ENCODE results near the gene SHANK1. TPM values are rescaled to one million over a fixed set of nuclear protein-coding genes. Genes with fewer than 3 reads are reported as not detected.
"Not testable (repeated sequence)": the region's sequence is repeated elsewhere in the genome, so short reads cannot be mapped to it uniquely, and the experiment has no call there.

Gene SHANK1
- total RNA-seq, 2 donors from 2014 or later: 0.22 to 0.29 TPM

DNA sequence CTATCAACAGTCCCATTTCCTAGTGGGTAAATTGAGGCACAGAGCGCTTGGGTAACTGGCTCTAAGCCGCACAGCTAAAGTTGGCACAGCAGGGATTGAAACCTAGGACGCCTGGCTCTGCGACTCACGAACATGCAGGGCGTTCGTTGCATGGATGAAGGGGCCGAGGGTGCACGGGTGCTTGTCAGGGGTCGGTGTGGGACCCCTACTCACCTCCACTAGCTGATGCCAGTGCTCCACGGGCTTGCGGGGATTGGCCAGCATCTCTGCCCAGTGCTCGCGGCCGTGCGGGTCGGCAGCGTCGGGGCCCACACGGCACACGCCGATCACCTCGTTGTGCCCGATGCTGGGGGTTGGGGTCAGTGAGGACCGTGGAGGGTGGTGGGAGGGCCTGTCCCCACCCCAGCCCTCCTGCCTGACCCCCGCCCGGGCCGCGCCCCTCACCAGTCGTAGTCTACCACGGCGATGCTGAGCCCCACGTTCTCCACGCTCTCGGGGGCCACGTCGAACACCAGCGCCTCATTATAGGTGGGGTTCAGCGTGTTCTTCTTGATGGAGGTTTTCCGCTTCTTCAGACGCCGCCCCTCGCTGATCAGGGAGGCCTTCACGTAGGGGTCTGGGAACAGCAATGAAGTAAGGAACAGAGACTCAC, 94.5 kb downstream of the SHANK1 start:
- intact Hi-C loops (cut with DNase I): no loop called here
- H3K4me3 ChIP-seq: no peak overlapping the region
- H3K9ac ChIP-seq (ENCODE audit: low read depth in 2 of 2, low read length in 2 of 2): no peak overlapping the region
- no peaks in the 10 kb centered on the region for H3K27me3 ChIP-seq
- DNase-seq: no peak
- no peak overlapping the region for H3K27ac ChIP-seq
- no peaks in the 10 kb centered on the region for H3K9me3 ChIP-seq
- no peaks in the 10 kb centered on the region for H3K36me3 ChIP-seq
- TF ChIP-seq, protein P1, sequence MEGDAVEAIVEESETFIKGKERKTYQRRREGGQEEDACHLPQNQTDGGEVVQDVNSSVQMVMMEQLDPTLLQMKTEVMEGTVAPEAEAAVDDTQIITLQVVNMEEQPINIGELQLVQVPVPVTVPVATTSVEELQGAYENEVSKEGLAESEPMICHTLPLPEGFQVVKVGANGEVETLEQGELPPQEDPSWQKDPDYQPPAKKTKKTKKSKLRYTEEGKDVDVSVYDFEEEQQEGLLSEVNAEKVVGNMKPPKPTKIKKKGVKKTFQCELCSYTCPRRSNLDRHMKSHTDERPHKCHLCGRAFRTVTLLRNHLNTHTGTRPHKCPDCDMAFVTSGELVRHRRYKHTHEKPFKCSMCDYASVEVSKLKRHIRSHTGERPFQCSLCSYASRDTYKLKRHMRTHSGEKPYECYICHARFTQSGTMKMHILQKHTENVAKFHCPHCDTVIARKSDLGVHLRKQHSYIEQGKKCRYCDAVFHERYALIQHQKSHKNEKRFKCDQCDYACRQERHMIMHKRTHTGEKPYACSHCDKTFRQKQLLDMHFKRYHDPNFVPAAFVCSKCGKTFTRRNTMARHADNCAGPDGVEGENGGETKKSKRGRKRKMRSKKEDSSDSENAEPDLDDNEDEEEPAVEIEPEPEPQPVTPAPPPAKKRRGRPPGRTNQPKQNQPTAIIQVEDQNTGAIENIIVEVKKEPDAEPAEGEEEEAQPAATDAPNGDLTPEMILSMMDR (IDR thresholded peaks at IDR 0.05): no peak
- H3K4me1 ChIP-seq: no peaks in the 10 kb centered on the region

DNA sequence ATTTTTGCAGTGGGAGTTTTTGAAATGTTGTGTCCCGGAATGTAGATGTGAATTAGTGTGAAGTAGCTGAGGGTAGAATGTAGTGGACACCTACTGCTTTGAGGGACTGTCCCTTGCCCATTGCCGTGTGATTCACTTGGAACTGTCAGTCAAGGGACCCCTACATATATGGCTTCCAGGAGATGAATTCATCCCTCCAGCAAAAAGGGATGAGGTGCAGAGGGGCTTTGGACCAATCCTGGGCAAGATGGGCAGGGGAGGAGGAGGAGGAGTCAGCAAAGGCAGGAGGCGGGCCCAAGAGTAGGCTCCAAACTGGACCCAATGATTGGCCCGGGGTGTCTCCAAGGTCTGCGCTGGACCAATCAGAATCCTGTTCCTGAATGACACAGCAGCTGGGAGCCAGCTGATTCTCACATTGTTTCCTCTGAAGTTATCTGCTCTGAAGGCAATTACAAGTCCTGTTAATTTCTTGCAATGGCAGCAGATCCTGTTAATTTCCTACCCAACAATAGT, 99.2 kb downstream of the SHANK1 start:
- H3K27ac ChIP-seq; H3K4me3 ChIP-seq; H3K9me3 ChIP-seq; H3K27me3 ChIP-seq; H3K4me1 ChIP-seq; H3K36me3 ChIP-seq; DNase-seq; H3K9ac ChIP-seq (ENCODE audit: low read depth in 2 of 2, low read length in 2 of 2); intact Hi-C loops (cut with DNase I): not testable (repeated sequence)

DNA sequence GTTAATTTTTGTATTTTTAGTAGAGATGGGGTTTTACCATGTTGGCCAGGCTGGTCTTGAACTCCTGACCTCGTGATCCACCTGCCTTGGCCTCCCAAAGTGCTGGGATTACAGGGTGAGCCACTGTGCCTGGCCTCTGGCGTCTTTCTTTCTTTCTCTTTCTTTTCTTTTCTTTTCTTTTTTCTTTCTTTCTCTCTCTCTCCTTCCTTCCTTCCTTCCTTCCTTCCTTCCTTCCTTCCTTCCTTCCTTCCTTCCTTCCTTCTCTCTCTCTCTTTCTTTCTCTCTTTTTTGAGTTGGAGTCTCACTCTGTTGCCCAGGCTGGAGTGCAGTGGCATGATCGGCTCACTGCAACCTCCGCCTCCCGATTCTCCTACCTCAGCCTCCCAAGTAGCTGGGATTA, 100.4 kb downstream of the SHANK1 start:
- H3K27ac ChIP-seq; DNase-seq; H3K9me3 ChIP-seq; H3K4me1 ChIP-seq; H3K36me3 ChIP-seq; H3K4me3 ChIP-seq; intact Hi-C loops (cut with DNase I); H3K27me3 ChIP-seq; H3K9ac ChIP-seq (ENCODE audit: low read depth in 2 of 2, low read length in 2 of 2): not testable (repeated sequence)

DNA sequence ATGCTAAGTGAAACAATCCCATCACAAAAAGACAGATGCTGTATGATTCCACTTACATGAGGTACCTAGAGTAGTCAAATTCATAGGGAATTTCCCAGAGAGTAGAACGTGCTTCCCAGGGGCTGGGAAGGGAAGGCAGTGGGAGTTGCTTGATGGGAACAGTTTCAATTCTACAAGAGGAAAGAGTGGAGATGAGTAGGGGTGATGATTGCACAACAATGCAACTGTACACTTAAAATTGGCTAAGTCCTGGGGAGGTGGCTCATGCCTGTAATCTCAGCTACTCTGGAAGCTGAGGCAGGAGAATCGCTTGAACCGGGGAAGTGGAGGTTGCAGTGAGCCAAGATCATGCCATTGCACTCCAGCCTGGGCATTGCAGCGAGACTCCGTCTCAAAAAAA, 101.2 kb downstream of the SHANK1 start:
- H3K27me3 ChIP-seq; intact Hi-C loops (cut with DNase I); H3K4me3 ChIP-seq; H3K9me3 ChIP-seq; H3K36me3 ChIP-seq; H3K4me1 ChIP-seq; H3K9ac ChIP-seq (ENCODE audit: low read depth in 2 of 2, low read length in 2 of 2); H3K27ac ChIP-seq; DNase-seq: not testable (repeated sequence)

DNA sequence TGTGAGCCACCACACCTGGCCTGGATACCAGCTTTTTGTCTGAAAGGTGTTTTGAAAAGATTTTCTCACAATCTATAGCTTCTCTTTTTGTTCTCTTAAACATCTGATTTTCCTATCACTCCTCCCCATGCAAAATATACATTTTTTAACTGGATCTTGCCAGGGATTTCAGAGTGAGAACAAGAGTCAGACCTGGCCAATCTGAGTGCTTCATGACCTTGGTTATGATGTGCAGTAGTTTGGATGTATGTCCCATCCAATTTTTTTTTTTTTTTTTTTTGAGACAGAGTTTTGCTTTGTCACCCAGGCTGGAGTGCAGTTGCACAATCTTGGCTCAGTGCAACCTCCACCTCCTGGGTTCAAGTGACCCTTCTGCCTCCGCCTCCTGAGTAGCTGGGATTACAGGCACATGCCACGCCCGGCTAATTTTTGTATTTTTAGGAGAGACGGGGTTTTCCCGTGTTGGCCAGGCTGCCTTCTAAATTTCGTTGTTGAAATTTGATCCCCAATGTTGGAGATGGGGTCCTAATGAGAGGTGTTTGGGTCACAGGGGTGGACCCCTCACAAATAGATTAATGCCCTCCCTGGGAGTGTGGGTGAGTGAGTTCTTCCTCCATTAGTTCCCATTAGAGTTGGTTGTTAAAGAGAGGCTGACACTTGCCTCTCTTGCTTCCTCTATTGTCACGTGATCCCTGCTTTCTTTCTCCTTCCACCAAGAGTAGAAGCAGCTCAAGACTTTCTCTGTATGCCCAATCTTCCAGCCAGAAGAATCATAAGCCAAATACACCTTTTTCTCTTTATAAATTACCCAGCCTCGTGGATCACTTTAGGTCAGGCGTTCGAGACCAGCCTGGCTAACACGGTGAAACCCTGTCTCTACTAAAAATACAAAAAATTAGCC, 106.8 kb downstream of the SHANK1 start:
- H3K4me1 ChIP-seq; intact Hi-C loops (cut with DNase I); H3K27me3 ChIP-seq; H3K36me3 ChIP-seq; H3K4me3 ChIP-seq; DNase-seq; H3K9me3 ChIP-seq; H3K27ac ChIP-seq; H3K9ac ChIP-seq (ENCODE audit: low read depth in 2 of 2, low read length in 2 of 2): not testable (repeated sequence)

Other genes with a start within 250 kb of the SHANK1 start
- gene EMC10, start 243.3 kb downstream of the SHANK1 start, total RNA-seq: 100 to 1,000 TPM; 112 to 163 TPM
- 1 to 10 TPM; 2.1 to 4.4 TPM for gene GARIN5A, start 243.0 kb downstream of the SHANK1 start, total RNA-seq
- 10 to 100 TPM; 27.0 to 45.0 TPM for gene JOSD2, start 208.6 kb downstream of the SHANK1 start, total RNA-seq
- gene ASPDH, start 205.9 kb downstream of the SHANK1 start, total RNA-seq: not detected
- 1 to 10 TPM; 1.1 TPM for gene LRRC4B, start 151.4 kb downstream of the SHANK1 start, total RNA-seq
- under 1 TPM in 1 of 2 donors, not detected in 1; 0.13 TPM for gene SYT3, start 79.9 kb downstream of the SHANK1 start, total RNA-seq
- gene C19orf81, start 70.4 kb downstream of the SHANK1 start, total RNA-seq: not detected
- 1 to 10 TPM; 4.5 to 5.1 TPM for gene CLEC11A, start 3.6 kb upstream of the SHANK1 start, total RNA-seq
- not detected for gene GPR32, start 50.7 kb upstream of the SHANK1 start, total RNA-seq
- not detected for gene ACP4, start 70.6 kb upstream of the SHANK1 start, total RNA-seq
- 100 to 1,000 TPM; 104 to 130 TPM for gene KLK1, start 104.0 kb upstream of the SHANK1 start, total RNA-seq
- 1 to 10 TPM; 2.9 to 3.6 TPM for gene KLK15, start 113.8 kb upstream of the SHANK1 start, total RNA-seq
- 1 to 10 TPM; 2.4 to 2.5 TPM for gene KLK3, start 135.1 kb upstream of the SHANK1 start, total RNA-seq
- gene KLK2, start 153.6 kb upstream of the SHANK1 start, total RNA-seq: not detected
- 1 to 10 TPM; 1.2 to 2.0 TPM for gene KLK4, start 191.6 kb upstream of the SHANK1 start, total RNA-seq
- gene KLK5, start 233.2 kb upstream of the SHANK1 start, total RNA-seq: not detected
- gene KLK6, start 249.8 kb upstream of the SHANK1 start, total RNA-seq: not detected

All from colonic mucosa (tissue), 4 donors.